ENCODE results near the gene HOXC6.

Gene HOXC6

GRCh38 chr12:54005853-54006558, 22.2 kb upstream of the HOXC6 start:
- H3K27ac ChIP-seq (replicated peaks): no peak overlapping the region
- peak; percentile 61 to 82 for DNase-seq (ENCODE audit: low read depth in 1 of 2, low spot score in 1 of 2)
- peaks cover 87% of the 10 kb centered on the region for H3K27me3 ChIP-seq (ENCODE audit: insufficient read depth, poor library complexity, severe bottlenecking)
- TF ChIP-seq, protein P1, sequence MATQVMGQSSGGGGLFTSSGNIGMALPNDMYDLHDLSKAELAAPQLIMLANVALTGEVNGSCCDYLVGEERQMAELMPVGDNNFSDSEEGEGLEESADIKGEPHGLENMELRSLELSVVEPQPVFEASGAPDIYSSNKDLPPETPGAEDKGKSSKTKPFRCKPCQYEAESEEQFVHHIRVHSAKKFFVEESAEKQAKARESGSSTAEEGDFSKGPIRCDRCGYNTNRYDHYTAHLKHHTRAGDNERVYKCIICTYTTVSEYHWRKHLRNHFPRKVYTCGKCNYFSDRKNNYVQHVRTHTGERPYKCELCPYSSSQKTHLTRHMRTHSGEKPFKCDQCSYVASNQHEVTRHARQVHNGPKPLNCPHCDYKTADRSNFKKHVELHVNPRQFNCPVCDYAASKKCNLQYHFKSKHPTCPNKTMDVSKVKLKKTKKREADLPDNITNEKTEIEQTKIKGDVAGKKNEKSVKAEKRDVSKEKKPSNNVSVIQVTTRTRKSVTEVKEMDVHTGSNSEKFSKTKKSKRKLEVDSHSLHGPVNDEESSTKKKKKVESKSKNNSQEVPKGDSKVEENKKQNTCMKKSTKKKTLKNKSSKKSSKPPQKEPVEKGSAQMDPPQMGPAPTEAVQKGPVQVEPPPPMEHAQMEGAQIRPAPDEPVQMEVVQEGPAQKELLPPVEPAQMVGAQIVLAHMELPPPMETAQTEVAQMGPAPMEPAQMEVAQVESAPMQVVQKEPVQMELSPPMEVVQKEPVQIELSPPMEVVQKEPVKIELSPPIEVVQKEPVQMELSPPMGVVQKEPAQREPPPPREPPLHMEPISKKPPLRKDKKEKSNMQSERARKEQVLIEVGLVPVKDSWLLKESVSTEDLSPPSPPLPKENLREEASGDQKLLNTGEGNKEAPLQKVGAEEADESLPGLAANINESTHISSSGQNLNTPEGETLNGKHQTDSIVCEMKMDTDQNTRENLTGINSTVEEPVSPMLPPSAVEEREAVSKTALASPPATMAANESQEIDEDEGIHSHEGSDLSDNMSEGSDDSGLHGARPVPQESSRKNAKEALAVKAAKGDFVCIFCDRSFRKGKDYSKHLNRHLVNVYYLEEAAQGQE (IDR thresholded peaks at IDR 0.05; ENCODE audit: insufficient replicate concordance, low read depth): no peak
- TF ChIP-seq GABPA (IDR thresholded peaks at IDR 0.05; ENCODE audit: low read depth): no peak
- peak; percentile 39; the same call in 1 of the 2 replicates for TF ChIP-seq SPI1 (IDR thresholded peaks at IDR 0.05; ENCODE audit: borderline replicate concordance, low read depth)
- peak; percentile 69 for TF ChIP-seq CTCF (IDR thresholded peaks at IDR 0.05; ENCODE audit: insufficient read depth, low read length)
- TF ChIP-seq POLR2AphosphoS5 (IDR thresholded peaks at IDR 0.05; ENCODE audit: low read depth): no peak
- H3K4me3 ChIP-seq (replicated peaks; ENCODE audit: insufficient read depth, low read length): peak overlapping the region; percentile 5; the same call in 1 of the 2 replicates

GRCh38 chr12:54006559-54007220, 21.6 kb upstream of the HOXC6 start:
- DNase-seq (ENCODE audit: low read depth in 1 of 2, low spot score in 1 of 2): no peak
- Histone ChIP-seq H3K4me3 (replicated peaks; ENCODE audit: insufficient read depth, low read length) (peak overlapping the region; percentile 5; the same call in 1 of the 2 replicates), H3K27me3 (ENCODE audit: insufficient read depth, poor library complexity, severe bottlenecking) (peaks cover 87% of the 10 kb centered on the region), H3K27ac (replicated peaks) (no peak overlapping the region)
- TF ChIP-seq GABPA (IDR thresholded peaks at IDR 0.05; ENCODE audit: low read depth) (no peak), SPI1 (IDR thresholded peaks at IDR 0.05; ENCODE audit: borderline replicate concordance, low read depth) (no peak), POLR2AphosphoS5 (IDR thresholded peaks at IDR 0.05; ENCODE audit: low read depth) (no peak), CTCF (IDR thresholded peaks at IDR 0.05; ENCODE audit: insufficient read depth, low read length) (no peak)
- TF ChIP-seq, protein P1 (IDR thresholded peaks at IDR 0.05; ENCODE audit: insufficient replicate concordance, low read depth): no peak

GRCh38 chr12:54007538-54008259, 20.5 kb upstream of the HOXC6 start:
- H3K27ac ChIP-seq (replicated peaks): no peak overlapping the region
- DNase-seq (ENCODE audit: low read depth in 1 of 2, low spot score in 1 of 2): no peak
- TF ChIP-seq POLR2AphosphoS5 (IDR thresholded peaks at IDR 0.05; ENCODE audit: low read depth): no peak
- no peak for TF ChIP-seq GABPA (IDR thresholded peaks at IDR 0.05; ENCODE audit: low read depth)
- peaks cover 82% of the 10 kb centered on the region for H3K27me3 ChIP-seq (ENCODE audit: insufficient read depth, poor library complexity, severe bottlenecking)
- no peak overlapping the region for H3K4me3 ChIP-seq (replicated peaks; ENCODE audit: insufficient read depth, low read length)

DNA sequence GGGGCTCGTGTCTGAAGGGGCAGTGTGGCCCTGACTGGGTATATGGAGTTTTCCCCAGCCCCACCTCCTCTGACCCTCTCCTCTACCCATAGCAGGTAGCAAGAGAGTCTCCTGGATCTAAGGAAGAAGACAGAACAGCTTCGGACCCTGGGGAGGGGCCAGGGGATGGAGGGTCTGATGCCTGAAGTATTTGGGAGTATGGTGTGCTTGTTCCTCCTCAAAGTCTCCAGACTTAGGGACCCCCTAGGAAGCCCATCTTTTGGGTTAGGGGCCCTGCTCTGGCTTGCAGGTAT, 20.0 kb upstream of the HOXC6 start:
- H3K27me3 ChIP-seq (ENCODE audit: insufficient read depth, poor library complexity, severe bottlenecking): peaks cover 84% of the 10 kb centered on the region

More for the DNA sequence above, 20.0 kb upstream of the HOXC6 start:
- TF ChIP-seq GABPA (IDR thresholded peaks at IDR 0.05; ENCODE audit: low read depth) (no peak), POLR2AphosphoS5 (IDR thresholded peaks at IDR 0.05; ENCODE audit: low read depth) (no peak), SPI1 (IDR thresholded peaks at IDR 0.05; ENCODE audit: borderline replicate concordance, low read depth) (no peak), CTCF (IDR thresholded peaks at IDR 0.05; ENCODE audit: insufficient read depth, low read length) (no peak)
- TF ChIP-seq, protein P1 (IDR thresholded peaks at IDR 0.05; ENCODE audit: insufficient replicate concordance, low read depth): no peak
- Histone ChIP-seq H3K27ac (replicated peaks) (no peak overlapping the region), H3K4me3 (replicated peaks; ENCODE audit: insufficient read depth, low read length) (no peak overlapping the region)
- DNase-seq (ENCODE audit: low read depth in 1 of 2, low spot score in 1 of 2): no peak
